Measurements from ENCODE around the gene LRRC36. TPM values are rescaled to one million over a fixed set of nuclear protein-coding genes. Genes with fewer than 3 reads are reported as not detected.

LRRC36 gene
- total RNA-seq, 6 experiments from 2014 or later: not detected

DNA sequence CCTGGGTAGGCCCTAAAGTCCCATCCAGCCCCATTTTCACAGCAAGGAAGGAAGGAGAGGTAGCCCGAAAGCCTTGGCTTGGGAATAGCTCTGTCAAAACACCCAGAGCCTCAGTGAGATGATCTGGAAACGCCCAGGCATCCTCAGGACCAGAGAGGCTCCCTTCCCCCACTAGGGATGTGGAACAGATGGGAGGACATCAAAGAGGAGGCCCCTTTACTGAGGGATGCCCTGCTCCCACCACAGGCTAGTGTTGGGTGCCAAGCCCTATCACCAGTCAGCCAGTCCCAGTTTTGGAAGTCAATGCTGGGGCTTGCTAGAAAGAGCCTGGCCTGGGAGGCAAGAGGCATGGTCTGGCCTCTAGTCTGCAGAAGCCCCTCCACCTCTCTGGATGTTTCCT, 62.0 kb downstream of the LRRC36 start:
- Mint-ChIP-seq H3K4me1 (ENCODE audit: low read depth) (no peaks in the 10 kb centered on the region), H3K9me3 (no peaks in the 10 kb centered on the region), H3K4me3 (no peak overlapping the region), H3K36me3 (ENCODE audit: low read depth) (no peaks in the 10 kb centered on the region), H3K27ac (no peak overlapping the region), H3K27me3 (ENCODE audit: insufficient read depth) (peaks cover 33% of the 10 kb centered on the region)
- TF ChIP-seq, protein P1, sequence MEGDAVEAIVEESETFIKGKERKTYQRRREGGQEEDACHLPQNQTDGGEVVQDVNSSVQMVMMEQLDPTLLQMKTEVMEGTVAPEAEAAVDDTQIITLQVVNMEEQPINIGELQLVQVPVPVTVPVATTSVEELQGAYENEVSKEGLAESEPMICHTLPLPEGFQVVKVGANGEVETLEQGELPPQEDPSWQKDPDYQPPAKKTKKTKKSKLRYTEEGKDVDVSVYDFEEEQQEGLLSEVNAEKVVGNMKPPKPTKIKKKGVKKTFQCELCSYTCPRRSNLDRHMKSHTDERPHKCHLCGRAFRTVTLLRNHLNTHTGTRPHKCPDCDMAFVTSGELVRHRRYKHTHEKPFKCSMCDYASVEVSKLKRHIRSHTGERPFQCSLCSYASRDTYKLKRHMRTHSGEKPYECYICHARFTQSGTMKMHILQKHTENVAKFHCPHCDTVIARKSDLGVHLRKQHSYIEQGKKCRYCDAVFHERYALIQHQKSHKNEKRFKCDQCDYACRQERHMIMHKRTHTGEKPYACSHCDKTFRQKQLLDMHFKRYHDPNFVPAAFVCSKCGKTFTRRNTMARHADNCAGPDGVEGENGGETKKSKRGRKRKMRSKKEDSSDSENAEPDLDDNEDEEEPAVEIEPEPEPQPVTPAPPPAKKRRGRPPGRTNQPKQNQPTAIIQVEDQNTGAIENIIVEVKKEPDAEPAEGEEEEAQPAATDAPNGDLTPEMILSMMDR (IDR thresholded peaks at IDR 0.05): no peak
- DNase-seq: no peak

DNA sequence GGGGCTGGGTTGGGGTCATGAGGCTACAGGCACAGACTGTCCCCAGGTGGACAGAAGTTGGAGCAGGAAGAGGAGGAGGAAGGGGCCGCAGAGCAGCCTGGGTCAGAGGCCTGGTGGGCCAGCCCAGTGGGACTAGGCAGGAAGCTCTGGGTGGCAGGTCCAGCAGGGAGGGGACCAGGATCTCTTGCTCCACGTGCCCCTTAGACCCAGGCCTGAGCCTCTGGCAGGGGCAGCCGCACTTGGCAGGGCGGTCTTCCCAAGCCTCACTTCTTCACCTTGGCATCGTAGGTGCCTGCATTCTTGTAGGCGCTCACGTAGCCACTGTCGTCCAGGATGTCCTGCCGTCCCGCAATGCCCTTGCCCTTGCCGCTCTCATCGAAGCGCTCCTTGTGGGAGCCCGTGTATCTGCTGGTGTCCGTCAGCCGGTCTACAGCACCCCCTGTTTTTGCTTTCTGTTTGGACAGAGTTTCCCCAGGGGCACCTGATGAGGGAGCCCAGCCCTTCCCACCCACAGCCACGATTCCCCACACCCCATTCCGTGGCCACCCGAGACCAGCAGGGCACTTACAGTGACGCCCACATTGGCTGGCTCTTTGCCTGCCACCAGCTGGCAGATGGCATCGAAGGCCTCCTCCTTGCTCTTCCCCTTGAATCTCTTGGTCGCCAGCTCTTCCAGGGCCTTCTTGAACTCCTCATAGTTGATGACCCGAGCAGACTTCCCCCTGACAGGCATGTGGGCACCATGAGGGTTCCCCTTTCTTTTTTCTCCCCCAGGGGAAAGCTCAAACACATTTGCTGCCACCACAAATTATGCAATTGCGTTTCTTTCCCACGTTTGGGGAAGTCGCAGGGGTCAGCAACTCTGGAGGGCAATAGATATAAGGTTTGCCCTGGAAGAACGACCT, 63.5 kb downstream of the LRRC36 start:
- no peak overlapping the region for H3K27ac Mint-ChIP-seq
- no peaks in the 10 kb centered on the region for H3K4me1 Mint-ChIP-seq (ENCODE audit: low read depth)
- H3K36me3 Mint-ChIP-seq (ENCODE audit: low read depth): no peaks in the 10 kb centered on the region
- TF ChIP-seq, protein P1 (IDR thresholded peaks at IDR 0.05): no peak
- no peaks in the 10 kb centered on the region for H3K9me3 Mint-ChIP-seq
- H3K4me3 Mint-ChIP-seq: no peak overlapping the region
- peaks cover 31% of the 10 kb centered on the region for H3K27me3 Mint-ChIP-seq (ENCODE audit: insufficient read depth)
- no peak for DNase-seq

DNA sequence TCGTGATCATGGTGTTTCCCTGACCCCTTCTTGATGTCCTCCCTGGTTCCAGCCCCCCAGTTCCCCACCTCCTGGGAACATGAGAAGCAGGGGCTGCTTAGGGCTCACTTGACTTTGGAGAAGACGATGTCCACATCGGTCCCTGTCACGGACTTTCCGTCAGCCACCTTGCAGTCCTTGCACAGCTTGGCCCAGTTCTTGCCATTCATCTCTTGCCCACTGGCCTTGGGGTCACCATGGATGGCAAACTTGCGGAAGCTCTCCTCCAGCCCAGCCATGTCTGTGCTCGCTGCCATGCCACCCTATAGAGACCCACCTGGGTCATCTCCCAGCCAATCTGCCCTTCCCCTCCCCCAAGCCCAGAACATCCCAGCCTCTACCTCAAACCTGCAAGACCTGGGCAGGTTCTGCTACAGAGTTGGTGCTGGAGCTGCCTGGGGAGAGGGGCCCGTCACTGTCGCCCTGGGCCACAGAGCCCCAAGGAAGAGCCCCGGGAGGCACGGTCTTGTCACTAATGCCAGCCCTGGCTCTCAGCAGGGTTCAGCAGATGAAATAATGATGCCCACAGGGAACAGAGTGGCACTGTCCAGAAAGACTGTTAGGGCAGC, 64.3 kb downstream of the LRRC36 start:
- H3K36me3 Mint-ChIP-seq (ENCODE audit: low read depth): no peaks in the 10 kb centered on the region
- H3K27me3 Mint-ChIP-seq (ENCODE audit: insufficient read depth): peaks cover 25% of the 10 kb centered on the region
- no peak for DNase-seq
- no peak overlapping the region for H3K4me3 Mint-ChIP-seq
- H3K27ac Mint-ChIP-seq: no peak overlapping the region
- TF ChIP-seq, protein P1 (IDR thresholded peaks at IDR 0.05): no peak
- H3K4me1 Mint-ChIP-seq (ENCODE audit: low read depth): no peaks in the 10 kb centered on the region
- no peaks in the 10 kb centered on the region for H3K9me3 Mint-ChIP-seq

DNA sequence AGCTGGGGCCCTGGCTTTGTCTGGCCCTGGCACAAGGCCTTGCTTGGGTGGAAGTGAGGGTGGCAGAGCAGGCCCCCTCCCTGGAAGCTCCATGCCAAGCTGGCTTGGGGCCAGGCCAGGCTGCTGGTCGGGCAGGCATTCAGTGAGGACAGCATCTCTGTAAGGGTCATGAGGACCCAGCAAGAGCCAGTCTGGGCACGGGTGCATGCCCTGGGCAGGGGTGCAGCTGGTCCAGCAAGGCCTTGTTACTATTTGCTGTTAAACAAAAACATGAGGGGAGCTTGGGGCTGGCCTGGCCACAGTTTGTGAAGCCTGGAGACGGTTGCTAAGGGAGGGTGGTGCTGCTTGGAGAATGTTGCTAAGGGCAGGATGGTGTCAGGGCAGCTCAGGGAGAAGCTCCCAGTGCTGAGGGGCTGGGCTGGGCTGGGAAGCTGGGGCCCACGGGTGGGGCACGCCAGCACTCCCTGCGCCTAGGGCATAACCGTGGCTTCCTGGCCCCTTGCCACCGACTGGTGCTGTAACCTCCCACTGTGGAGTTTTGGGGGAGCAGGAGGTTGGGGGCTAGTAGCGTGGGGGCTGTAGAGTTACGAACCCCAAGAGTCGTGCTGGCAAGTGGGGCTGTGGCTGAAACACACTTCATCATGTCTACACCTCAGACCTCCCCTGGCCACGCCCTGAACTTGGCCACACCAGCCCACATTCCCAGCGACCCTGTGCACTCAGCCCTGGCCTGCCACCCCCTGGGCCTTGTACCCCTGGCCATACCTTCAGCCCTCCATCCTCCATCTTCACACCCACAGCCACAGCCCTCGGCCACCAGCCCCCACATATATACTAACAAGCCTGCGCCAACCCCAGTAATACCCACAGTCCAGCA, 65.0 kb downstream of the LRRC36 start:
- TF ChIP-seq, protein P1 (IDR thresholded peaks at IDR 0.05): no peak
- Mint-ChIP-seq H3K36me3 (ENCODE audit: low read depth) (no peaks in the 10 kb centered on the region), H3K27ac (no peak overlapping the region), H3K4me1 (ENCODE audit: low read depth) (no peaks in the 10 kb centered on the region), H3K9me3 (no peaks in the 10 kb centered on the region), H3K4me3 (no peak overlapping the region), H3K27me3 (ENCODE audit: insufficient read depth) (peaks cover 21% of the 10 kb centered on the region)
- no peak for DNase-seq

DNA sequence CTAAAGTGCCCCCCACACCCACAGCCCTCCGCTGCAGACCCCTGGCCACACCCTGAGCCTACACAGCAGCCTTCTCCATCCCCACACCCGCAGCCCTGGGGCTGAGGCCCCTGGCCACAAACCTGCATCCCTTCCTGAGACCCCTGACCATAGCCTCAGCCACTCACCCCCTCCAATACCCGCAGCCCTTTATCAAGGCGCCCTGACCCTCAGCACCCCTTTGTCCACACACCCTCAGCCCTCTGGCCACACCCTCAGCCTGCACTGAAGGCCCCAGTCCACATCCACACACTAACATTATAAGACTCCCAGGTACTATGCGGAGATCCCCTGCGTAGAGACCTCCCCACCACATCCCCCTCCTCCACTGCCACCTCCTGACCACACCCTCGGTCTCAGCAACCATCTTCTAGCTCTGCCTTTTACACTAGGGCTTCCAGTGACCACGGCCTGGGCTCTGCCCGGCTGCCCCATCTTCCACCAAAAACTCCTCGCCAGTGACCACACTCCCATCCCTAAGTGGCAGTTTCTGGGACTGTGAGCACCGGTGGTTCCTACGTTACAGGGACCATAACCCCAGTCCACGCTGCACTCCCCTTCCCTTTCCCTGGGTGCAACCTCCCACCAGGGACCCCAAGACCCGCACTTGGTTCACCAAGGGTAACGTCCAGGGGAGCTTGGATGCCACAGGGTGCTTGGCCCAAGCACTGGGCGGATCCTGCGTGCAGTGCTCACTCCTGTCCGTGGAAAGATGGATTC, 65.9 kb downstream of the LRRC36 start:
- Mint-ChIP-seq H3K36me3 (ENCODE audit: low read depth) (no peaks in the 10 kb centered on the region), H3K9me3 (no peaks in the 10 kb centered on the region), H3K27me3 (ENCODE audit: insufficient read depth) (peaks cover 20% of the 10 kb centered on the region), H3K4me3 (no peak overlapping the region), H3K27ac (0 out of 2 replicates have a peak overlapping the region, but pooled peaks have one; percentile 26), H3K4me1 (ENCODE audit: low read depth) (no peaks in the 10 kb centered on the region)
- TF ChIP-seq, protein P1 (IDR thresholded peaks at IDR 0.05): no peak
- DNase-seq: no peak
